NCI-H2029 treated with DMSO at 0.1 percent for 48 hours (cell line): Measurements from ENCODE around the gene ZNF221.
"Not testable (repeated sequence)": the region's sequence is repeated elsewhere in the genome, so short reads cannot be mapped to it uniquely, and the experiment has no call there.

Source experiments
- DNase-seq: peaks from one replicate; lab custom pipeline; 2025; lab: John Stamatoyannopoulos, UW

The ZNF221 gene

DNA sequence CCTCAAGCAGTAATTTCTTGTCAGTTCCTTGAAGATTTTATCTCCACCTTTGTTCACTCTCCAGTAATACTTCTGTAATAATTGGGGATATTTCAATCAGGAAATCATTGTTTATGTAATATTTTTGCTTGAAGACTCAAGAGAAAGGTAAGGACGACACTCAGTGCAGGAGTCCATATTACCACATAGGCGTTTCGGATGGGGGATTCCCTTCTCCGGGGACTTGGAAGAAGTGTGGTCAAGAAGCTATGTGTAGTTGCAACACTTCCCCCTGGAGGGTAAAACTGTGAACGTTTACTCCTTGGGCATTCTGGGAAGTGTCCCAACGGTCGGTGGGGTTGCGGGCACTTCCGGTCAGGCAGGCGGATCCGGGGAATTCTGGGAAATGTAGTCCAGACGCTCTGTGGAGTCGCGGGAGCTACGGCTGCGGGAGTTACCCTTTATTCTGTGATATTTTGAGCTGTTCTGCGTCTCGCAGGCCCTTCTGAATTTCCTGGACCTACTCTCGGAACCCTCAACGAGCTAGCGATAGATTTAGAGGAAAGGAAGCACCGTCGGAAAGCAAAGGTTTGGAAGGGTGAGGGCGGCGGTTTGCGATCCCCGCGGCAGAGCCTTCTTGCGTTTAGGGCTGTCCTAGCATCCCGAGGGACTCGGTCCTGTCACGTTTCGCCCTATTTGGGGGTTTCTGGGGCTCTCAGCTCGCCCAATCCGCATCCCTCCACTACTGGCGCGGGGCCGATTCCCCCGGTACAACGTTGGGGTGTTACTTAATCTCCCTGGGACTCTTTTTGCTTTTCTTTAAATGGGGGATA lies at the start of gene ZNF221:
Gene ZNF221 (plus strand): TSS at position 395 of the 812 bp plus-strand sequence. CDS start 11,499 bp downstream, outside the sequence.
- peak; percentile 86 for DNase-seq

DNA sequence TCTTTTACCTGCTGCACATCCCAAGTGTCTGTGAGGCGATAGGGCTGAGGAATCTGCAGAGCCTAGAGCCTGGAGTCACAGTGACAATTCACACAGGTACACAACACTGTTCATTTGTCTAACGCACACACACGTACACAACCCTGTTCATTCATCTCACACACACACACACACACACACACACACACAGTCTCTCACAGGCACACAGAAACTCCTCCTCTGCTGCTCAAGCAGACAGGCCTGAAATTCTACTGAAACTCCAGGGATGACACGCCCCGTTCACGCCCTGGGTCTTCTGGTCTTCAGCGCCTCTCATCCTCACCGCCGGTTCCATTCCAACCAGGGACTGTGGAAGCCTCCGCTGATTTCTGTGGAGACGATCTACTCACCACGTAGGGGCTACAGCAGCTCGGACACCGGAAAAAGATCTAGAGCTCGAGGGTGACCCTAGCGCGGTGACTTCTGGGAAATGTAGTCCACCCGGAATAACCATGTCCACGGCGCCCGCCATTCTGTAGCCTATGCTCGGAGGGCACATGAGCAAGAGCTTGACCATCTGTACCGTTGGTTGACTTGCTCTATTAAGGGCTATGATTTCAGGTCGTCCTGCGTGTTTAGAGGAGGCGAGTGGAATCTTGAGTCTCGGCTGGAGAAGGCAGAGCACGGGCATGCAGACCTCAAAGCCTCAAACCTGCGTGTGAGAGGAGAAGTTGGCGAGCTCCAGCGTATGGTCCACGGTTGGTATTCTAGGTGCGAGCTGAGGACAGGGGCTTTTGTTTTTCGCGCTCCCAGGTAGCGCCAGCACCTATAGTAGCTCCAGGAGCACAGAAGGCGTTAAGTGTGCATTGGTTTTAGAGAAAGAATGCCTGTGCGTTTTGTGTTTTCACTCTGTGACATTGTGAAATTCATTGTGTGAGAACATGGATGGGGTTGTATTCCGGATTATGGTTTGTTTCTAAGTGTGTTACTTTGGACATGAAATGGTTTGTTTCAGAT lies 49.3 kb upstream of the ZNF221 start:
- peak; percentile 27 for DNase-seq

DNA sequence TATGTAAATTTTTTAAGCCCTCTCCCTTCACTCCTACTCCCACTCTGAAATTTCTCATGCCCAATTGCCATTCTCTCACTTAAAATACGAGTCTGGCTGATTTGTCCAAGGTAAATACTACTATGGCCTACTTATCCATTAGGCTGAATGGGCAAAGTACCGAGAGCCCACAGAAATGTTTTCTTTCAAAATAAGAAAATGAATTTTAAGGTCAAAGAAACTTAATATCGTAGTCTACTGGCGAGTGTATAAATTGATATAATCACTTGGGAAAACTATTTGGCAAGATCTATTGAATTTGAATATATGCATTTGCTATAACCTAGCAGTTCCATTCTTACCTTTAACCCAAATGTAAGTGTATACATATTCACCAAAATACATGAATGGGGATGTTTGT lies 48.6 kb upstream of the ZNF221 start:
- DNase-seq, result no peak

DNA sequence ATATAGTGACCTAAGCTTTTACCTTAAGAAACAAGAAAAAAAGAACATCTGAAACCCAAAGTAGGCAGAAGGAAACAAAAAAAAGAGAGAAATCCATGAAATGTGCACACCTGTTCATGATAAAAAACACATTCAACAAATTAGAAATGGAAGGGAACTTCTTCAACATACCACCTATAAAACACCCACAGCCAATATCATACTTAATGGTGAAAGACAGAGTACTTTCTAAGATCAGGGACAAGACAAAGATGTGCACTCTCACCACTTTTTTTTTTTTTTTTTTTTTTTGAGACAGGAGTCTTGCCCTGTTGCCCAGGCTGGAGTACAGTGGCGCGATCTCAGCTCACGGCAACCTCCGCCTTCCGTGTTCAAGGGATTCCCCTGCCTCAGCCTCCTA lies 45.1 kb upstream of the ZNF221 start:
- DNase-seq, result no peak

DNA sequence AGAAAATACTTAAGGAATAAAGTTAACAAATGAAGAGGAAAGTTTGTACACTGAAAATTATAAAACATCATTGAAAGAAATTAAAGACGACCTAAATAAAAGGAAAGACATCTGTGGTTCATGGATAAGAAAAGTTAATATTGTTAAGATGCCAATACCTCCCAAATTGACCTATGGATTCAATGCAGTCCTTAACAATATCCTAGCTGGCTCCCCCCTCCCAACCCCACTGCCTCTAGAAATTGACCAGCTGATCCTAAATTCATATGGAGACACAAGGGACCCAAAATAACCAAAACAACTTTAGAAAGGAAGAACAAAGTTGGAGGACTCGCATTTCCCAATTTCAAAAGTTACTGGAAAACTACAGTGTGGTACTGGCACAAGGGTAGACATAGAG lies 44.3 kb upstream of the ZNF221 start:
- no peak for DNase-seq

DNA sequence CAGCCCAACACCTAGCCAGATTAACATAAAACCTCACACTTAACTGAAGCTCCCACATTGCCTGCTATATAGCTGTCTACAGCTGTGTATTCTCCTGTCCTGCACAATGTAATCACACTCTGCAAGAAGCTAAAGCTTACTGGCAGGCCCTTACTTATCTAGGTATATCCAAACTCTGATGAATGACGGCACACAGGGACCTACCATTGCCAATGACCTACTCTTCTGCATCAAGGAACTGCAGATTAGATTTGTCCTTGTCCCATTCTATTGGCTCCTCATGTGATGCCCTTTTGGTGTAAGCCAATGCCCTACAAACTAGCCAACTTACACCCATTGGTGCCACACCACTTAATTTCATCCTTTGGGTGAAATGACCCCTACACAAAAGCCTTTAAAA lies 42.4 kb upstream of the ZNF221 start:
- no peak for DNase-seq

DNA sequence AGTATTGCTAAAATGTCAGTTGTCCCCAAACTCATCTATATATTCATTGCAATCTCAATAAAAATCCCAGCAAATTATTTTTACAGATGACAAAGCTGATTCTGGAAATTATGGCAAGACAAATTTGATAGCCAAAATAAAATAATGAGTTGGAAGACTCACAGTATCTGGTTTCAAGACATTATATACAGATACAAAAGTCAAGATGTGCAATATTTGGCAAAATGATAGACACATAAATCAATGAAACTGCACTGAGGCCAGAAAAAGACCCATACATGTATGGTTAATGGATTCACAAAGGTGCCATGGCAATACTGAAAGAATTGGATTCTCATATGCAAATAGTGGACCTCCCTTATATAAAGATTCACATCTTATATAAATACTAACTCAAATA lies 40.1 kb upstream of the ZNF221 start:
- DNase-seq, result no peak

DNA sequence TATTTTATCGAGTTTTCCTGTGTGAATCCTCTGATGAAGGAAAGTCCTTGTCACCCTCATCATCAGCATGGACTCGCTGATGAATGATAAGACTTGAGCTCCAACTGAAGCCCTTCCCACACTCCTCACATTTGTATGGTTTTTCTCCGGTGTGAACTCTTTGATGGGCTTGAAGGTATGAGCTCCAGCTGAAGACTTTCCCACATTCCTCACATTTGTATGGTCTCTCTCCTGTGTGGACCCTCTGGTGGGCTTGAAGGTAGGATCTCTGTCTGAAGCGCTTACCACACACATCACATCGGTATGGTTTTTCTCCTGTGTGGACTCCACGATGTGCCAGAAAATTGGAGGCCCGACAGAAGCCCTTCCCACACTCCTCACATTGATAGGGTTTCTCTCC lies 37.6 kb upstream of the ZNF221 start:
- DNase-seq, result no peak

DNA sequence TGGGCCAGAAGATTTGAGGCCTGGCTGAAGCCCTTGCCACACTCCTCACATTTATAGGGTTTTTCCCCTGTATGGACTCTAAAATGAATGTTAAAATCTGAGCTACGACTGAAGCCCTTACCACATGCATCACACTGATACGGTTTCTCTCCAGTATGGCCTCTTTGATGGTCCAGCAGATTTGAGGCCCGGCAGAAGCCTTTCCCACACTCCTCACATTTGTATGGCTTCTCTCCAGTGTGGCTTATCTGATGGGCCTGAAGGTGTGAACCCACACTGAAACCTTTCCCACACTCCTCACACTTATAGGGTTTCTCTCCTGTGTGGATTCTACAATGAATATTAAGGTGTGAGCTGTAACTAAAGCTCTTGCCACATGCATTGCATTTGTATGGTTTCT lies 37.0 kb upstream of the ZNF221 start:
- DNase-seq, result no peak

DNA sequence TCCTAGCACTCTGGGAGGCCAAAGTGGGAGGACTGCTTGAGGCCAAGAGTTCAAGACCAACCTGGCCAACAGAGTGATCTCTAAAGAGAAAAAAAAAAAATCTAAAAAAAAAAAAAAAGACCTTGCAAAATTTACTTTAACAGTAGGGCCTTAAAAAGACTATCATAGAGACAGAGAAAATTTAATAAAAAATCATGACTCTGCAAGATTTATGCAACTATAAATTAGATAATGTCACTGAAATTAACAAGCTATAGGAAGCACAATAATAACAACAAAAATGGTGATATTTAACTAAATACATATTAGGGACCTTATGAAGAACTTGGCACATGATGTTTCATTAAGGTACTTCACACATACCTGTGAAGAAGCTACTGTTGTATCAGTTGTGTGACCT lies 27.2 kb upstream of the ZNF221 start:
- DNase-seq, result no peak

DNA sequence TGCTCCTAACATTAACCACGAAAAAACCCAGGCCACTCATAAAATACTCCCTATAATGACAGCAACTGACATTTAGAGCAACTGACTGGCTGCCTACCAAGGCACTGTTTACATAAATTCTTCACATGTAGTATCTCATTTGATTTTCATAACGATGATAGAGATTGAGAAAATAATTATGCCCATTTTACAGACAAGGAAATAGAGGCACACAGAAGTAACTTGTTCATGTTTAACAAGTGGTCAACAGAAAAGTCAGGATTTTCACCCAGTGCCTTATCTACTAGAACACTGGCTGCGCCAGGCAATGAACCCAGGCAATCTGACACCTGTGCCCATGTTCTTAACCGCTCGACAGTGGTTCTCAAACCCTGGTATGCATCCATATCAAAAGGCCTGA lies 22.2 kb upstream of the ZNF221 start:
- no peak for DNase-seq

DNA sequence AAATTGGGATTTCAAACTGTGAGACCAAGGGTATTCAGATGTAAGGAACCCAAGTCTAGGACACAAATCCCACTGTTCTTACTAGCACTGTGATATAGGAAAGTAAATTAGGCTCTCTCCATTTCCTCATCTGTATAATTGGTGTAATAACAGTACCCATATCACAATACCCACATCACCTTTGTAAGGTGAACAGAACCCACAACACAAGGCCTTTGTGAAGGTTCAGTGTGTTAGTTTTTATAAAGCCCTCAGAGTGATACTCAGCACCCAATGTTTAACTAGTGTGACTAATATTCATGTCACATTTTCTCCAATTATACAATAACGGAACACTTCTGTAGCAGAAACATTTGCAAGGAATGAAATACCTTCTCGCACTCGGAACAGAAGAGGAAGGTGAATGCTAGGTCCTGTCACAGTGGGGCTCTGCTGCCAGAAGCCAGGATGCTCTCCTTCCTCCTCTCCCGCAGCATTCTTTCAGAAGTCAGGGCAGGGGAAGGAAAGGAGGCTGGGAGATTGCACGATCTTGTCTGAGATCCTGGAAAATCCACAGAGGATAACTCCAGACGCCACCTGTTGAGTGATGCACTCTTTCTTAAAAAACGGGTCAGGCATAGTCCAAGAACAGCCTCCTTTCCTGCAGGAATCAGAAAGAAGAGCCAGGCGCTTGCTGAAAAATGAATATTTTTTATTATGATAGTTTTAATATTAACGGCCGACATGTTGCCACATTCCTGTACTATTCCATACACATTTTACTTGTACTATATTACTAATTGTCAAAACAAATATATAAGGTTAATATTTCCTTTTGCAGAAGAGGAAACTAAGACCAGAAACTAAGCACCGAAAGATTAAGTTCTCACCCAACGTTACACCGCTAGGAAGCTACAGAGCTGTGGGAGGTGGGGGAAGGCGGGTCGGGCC lies 16.7 kb upstream of the ZNF221 start:
- DNase-seq, result no peak

DNA sequence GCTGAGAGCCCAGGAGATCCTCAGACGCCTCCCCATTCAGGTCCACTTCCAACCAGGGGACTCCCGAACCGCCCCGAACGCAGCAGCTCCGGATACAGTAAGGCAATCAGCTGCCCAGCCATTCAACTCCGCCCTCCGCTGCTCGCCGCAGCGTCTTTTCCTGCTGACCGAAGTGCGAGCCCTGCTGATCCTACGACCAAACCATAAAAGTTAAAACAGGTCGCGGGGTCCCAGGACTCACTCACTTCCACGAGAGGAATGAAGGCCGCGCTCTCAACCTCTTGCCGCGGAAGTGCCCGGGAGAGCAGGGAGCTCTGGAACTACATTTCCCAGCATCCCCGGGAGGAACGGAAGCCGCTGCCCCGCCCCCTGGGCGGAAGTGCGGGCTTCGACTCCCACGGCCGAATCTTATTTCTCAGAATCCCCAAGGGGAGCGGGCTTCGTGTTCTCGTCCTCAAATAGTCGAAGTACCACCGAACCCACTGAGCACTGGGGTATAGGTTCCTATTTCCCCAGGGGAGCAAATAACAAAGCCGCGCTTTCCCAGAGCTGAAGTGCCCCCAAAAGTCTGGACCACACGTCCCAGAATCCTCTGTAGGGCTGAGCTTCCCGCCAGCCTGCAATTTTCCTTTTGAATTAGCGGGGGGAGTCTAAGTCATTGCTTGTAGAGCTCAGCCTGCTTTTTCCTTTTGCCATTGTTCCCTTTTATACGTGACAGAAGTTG lies 15.9 kb upstream of the ZNF221 start, which contains the start of gene ZNF45:
Gene ZNF45 (minus strand): TSS at position 298 of the 724 bp plus-strand sequence. CDS start 13,097 bp downstream, outside the sequence.
- peak; percentile 65 for DNase-seq

DNA sequence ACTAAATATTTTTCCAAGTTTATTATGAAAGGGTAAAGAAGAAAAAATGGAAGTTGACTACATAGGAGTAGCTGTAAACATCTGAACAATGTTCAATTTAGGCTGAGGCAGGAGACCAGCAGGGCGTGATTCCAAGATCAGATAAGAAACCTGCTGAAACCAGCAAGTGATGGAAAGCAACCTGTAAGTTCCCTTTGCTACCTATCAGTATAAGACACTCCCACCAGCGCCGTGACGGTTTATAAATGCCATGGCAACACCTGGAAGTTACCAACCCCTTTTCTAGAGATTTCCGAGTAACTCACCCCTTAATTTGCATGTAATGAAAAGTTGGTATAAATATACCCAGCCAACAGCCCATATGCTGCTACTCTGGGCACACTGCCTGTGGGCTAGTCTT lies 14.8 kb upstream of the ZNF221 start:
- DNase-seq, result no peak

DNA sequence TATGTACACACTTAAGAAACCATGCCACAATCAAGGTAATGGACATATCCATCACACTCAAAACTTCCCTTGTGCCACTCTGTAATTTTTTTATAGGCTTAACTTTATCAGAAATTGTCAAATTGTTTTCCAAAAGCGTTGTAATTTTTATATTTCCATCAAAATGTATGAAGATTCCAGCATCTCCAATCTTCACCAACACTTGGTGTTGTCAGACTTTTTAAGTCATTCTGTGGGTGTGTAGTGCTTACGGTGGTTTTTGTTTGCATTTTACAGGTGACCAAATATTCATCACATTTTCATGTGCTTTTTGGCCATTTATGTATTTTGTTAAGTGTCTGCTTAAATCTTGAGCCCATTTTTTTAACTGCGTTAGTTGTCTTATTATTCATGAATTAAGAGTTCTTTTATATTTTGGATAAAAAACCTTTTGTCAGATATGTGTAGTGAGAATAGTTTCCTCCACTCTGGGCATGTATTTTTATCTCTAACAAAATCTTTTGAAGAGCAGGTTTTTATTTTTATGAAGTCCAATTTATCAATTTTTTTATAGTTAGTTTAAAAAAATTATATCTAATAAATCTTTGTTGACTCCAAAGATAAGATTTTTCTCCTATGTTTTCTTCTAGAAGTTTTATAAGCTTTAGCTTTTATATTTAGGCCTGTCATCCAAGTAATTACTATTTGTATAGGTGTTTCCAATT lies 11.3 kb upstream of the ZNF221 start:
- no peak for DNase-seq

DNA sequence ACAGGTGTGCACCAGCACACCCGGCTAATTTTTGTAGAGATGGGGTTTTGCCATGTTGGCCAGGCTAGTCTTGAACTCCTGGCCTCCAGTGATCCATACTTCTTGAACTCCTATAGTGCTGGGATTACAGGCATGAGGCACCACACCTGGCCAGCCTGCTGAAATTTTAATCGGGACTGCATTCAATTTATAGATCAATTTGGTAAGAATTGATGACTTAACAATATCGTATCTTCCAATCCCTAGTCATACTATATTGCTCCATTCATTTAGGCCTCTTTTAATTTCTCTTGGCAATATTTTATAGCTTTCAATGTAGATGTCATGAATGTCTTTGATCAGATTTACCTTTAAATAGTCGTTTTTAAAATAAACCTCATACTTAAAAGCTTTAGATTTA lies 10.3 kb upstream of the ZNF221 start:
- no peak for DNase-seq

DNA sequence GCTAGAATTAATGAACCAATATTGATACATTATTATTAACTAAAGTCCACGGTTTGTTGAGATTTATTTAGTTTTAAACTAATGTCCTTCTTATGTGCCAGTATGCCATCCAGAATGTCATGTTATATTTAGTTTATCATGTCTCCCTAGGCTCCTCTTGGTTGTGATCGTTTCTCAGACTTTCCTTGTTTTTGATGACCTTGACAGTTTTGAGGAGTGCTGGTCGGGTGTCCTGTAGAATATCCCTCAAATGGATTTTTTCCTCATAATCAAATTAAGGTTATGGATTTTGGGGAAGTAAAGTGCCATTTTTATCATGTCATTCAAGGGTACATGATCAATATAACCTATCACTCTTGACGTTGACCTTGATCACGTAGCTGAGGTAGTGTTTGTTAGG lies 9.8 kb upstream of the ZNF221 start:
- DNase-seq, result no peak

DNA sequence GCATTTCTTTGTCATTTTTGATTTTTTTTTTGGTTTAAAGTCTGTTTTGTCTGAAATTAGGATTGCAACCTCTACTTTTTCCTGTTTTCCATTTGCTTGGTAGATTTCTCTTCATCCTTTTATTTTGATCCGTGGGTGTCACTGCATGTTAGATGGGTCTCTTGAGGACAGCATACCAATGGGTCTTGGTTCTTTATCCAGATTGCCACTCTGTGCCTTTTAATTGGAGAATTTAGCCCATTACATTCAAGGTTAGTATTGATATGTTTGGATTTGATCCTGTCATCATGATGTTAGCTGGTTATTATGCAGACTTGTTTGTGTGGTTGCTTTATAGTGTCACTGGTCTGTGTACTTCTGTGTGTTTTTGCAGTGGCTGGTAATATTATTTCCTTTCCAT lies 3.6 kb upstream of the ZNF221 start:
- DNase-seq, result not testable (repeated sequence)

DNA sequence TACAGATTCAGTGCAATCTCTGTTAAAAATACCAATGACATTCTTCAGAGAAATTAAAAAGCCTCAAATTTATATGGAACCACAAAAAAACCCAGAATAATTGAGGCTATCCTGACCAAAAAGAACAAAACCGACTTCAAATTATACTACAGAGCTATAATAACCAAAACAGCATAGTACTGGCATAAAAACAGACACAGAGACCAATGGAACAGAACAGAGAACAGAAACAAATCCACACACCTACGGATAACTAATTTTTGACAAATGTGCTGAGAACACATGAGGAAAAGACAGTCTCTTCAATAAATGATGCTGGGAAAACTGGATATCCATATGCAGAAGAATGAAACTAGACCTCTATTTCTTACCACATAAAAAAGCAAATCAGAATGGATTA lies 1.2 kb upstream of the ZNF221 start:
- DNase-seq, result not testable (repeated sequence)

DNA sequence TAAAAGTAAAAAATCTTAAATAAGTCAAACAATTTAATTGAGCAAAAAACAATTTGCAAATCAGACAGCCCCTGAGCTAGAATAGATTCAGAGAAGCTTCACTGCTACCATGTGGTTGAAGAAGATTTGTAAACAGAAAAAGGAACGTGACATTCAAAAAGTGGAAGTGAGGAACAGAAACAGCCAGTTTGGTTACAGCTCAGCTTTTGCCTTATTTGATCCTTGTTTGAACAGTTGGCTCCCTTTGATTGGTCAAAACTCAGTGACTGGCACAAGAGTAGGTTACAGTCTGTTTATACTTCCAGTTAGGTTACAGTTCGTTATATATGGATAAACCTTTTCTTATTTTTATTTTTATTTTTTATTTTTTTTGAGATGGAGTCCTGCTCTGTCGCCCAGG lies 5.8 kb downstream of the ZNF221 start:
- no peak for DNase-seq
